Neural cell (in vitro differentiated cells): Measurements from ENCODE around the gene EDARADD.

ENCODE experiments used
- EP300 ChIP-seq: fragments of 450-650 bp; conservative IDR thresholded peaks from 2 replicates; pipeline ENCODE4 v1.6.1; 2014; ENCODE audit warnings: antibody characterized with exemption, mild to moderate bottlenecking, moderate library complexity; ENCODE audit not compliant: poor library complexity, severe bottlenecking
- EZH2 ChIP-seq: fragments of 200-600, 300-800 bp; shearing (Covaris generic), sonication (generic); IDR thresholded peaks from 2 replicates; pipeline ENCODE4 v1.6.1; 2014; ENCODE audit warnings: antibody characterized with exemption, low read length, borderline replicate concordance, mild to moderate bottlenecking; ENCODE audit not compliant: insufficient read depth, poor library complexity, severe bottlenecking
- POLR2AphosphoS5 ChIP-seq: IDR thresholded peaks from 2 replicates; pipeline ENCODE4 v1.6.1; 2012
- RAD21 ChIP-seq: fragments of 450-650 bp; conservative IDR thresholded peaks from 2 replicates; pipeline ENCODE4 v1.6.1; 2014; ENCODE audit warnings: antibody characterized with exemption, mild to moderate bottlenecking, moderate library complexity
- TAF1 ChIP-seq: IDR thresholded peaks from 2 replicates; pipeline ENCODE4 v1.6.1; 2012; ENCODE audit warnings: low read depth
- TF ChIP-seq, protein P1 (sequence below): fragments of 450-650 bp; IDR thresholded peaks from 2 replicates; pipeline ENCODE4 v1.5.1; 2014; ENCODE audit warnings: antibody characterized with exemption, mild to moderate bottlenecking, moderate library complexity; ENCODE audit not compliant: poor library complexity, severe bottlenecking
- TF ChIP-seq, protein P2 (sequence below): IDR thresholded peaks from 2 replicates; pipeline ENCODE4 v1.6.1; 2012; ENCODE audit warnings: borderline replicate concordance

DNA sequence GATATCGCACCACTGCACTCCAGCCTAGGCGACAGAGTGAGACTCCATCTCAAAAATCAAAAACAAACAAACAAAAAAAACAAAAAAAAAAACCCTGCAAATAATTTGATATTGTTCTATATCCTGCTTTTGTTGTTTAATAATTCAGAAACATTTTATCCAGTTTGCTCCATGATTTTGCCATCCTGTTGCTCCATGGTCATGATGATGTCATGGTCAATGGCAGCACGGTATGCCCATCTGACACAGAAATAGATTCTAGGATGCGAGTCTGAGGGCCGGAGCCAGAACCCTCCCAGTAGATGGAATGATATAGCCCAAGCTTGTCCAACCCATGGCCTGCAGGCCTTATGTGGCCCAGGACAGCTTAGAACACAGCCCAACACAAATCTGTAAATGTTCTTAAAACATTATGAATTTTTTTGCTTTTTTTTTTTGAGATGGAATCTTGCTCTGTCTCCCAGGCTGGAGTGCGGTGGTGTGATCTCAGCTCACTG, 39.8 kb downstream of the EDARADD start:
- TF ChIP-seq, protein P1, sequence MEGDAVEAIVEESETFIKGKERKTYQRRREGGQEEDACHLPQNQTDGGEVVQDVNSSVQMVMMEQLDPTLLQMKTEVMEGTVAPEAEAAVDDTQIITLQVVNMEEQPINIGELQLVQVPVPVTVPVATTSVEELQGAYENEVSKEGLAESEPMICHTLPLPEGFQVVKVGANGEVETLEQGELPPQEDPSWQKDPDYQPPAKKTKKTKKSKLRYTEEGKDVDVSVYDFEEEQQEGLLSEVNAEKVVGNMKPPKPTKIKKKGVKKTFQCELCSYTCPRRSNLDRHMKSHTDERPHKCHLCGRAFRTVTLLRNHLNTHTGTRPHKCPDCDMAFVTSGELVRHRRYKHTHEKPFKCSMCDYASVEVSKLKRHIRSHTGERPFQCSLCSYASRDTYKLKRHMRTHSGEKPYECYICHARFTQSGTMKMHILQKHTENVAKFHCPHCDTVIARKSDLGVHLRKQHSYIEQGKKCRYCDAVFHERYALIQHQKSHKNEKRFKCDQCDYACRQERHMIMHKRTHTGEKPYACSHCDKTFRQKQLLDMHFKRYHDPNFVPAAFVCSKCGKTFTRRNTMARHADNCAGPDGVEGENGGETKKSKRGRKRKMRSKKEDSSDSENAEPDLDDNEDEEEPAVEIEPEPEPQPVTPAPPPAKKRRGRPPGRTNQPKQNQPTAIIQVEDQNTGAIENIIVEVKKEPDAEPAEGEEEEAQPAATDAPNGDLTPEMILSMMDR = no peak
- TF ChIP-seq TAF1 (no peak), EP300 (no peak), RAD21 (no peak), EZH2 (no peak), POLR2AphosphoS5 (no peak)
- TF ChIP-seq, protein P2, sequence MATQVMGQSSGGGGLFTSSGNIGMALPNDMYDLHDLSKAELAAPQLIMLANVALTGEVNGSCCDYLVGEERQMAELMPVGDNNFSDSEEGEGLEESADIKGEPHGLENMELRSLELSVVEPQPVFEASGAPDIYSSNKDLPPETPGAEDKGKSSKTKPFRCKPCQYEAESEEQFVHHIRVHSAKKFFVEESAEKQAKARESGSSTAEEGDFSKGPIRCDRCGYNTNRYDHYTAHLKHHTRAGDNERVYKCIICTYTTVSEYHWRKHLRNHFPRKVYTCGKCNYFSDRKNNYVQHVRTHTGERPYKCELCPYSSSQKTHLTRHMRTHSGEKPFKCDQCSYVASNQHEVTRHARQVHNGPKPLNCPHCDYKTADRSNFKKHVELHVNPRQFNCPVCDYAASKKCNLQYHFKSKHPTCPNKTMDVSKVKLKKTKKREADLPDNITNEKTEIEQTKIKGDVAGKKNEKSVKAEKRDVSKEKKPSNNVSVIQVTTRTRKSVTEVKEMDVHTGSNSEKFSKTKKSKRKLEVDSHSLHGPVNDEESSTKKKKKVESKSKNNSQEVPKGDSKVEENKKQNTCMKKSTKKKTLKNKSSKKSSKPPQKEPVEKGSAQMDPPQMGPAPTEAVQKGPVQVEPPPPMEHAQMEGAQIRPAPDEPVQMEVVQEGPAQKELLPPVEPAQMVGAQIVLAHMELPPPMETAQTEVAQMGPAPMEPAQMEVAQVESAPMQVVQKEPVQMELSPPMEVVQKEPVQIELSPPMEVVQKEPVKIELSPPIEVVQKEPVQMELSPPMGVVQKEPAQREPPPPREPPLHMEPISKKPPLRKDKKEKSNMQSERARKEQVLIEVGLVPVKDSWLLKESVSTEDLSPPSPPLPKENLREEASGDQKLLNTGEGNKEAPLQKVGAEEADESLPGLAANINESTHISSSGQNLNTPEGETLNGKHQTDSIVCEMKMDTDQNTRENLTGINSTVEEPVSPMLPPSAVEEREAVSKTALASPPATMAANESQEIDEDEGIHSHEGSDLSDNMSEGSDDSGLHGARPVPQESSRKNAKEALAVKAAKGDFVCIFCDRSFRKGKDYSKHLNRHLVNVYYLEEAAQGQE = no peak
